ENCODE data around the gene GTF2H1.

The GTF2H1 gene

DNA sequence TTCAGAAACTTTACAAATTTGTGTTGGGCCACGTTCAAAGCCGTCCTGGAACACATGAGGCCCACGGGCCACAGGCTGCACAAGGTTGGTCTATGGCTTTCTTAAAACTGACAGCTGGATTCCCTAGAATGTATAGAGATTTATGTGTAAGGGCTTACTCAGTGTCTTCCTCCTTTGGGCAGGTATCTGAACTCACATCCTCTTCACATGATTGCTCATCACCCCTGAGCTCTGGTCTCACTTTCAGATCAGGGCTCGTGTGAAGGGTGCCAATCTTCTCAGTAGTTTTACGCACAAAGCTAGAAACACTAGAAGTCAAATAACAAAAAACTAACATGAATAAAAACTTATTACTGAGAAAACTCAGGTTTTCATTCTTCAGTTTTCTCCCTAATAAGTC, 27.5 kb upstream of the GTF2H1 start:
- H3K4me3 ChIP-seq (ENCODE audit: low read depth, low read length) = no peak overlapping the region
- TF ChIP-seq, protein P1, sequence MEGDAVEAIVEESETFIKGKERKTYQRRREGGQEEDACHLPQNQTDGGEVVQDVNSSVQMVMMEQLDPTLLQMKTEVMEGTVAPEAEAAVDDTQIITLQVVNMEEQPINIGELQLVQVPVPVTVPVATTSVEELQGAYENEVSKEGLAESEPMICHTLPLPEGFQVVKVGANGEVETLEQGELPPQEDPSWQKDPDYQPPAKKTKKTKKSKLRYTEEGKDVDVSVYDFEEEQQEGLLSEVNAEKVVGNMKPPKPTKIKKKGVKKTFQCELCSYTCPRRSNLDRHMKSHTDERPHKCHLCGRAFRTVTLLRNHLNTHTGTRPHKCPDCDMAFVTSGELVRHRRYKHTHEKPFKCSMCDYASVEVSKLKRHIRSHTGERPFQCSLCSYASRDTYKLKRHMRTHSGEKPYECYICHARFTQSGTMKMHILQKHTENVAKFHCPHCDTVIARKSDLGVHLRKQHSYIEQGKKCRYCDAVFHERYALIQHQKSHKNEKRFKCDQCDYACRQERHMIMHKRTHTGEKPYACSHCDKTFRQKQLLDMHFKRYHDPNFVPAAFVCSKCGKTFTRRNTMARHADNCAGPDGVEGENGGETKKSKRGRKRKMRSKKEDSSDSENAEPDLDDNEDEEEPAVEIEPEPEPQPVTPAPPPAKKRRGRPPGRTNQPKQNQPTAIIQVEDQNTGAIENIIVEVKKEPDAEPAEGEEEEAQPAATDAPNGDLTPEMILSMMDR (IDR thresholded peaks at IDR 0.05; ENCODE audit: low read depth, low read length) = no peak

GRCh38 chr11:18295316-18295715, 27.1 kb upstream of the GTF2H1 start:
- H3K4me3 ChIP-seq (ENCODE audit: low read depth, low read length) = no peak overlapping the region
- TF ChIP-seq, protein P1 (IDR thresholded peaks at IDR 0.05; ENCODE audit: low read depth, low read length) = no peak

- H3K4me3 ChIP-seq (ENCODE audit: low read depth, low read length) = no peak overlapping the region
- TF ChIP-seq, protein P1 (IDR thresholded peaks at IDR 0.05; ENCODE audit: low read depth, low read length) = no peak
These were observed 22.6 kb upstream of the GTF2H1 start for GRCh38 chr11:18299721-18300120.

- no peak overlapping the region for H3K4me3 ChIP-seq (ENCODE audit: low read depth, low read length)
- TF ChIP-seq, protein P1 (IDR thresholded peaks at IDR 0.05; ENCODE audit: low read depth, low read length) = no peak
These were observed 17.6 kb upstream of the GTF2H1 start for GRCh38 chr11:18304745-18305144.

- TF ChIP-seq, protein P1 (IDR thresholded peaks at IDR 0.05; ENCODE audit: low read depth, low read length) = no peak
- H3K4me3 ChIP-seq (ENCODE audit: low read depth, low read length) = no peak overlapping the region
These were observed 14.8 kb upstream of the GTF2H1 start for GRCh38 chr11:18307461-18308139.

- H3K4me3 ChIP-seq (ENCODE audit: low read depth, low read length) = no peak overlapping the region
- TF ChIP-seq, protein P1 (IDR thresholded peaks at IDR 0.05; ENCODE audit: low read depth, low read length) = no peak
These were observed 14.1 kb upstream of the GTF2H1 start for GRCh38 chr11:18308242-18308641.

GRCh38 chr11:18309691-18310090, 12.7 kb upstream of the GTF2H1 start:
- TF ChIP-seq, protein P1 (IDR thresholded peaks at IDR 0.05; ENCODE audit: low read depth, low read length) = no peak
- H3K4me3 ChIP-seq (ENCODE audit: low read depth, low read length) = no peak overlapping the region

All from WI38 (cell line).